GM19452 (cell line): Measurements from ENCODE around the gene AFAP1.

ENCODE experiments used
- ATAC-seq: cut with Tn5 transposase; IDR thresholded peaks from one replicate; pipeline ENCODE4 v1.9.1; 2021; ENCODE audit not compliant: unreplicated experiment

The AFAP1 gene

DNA sequence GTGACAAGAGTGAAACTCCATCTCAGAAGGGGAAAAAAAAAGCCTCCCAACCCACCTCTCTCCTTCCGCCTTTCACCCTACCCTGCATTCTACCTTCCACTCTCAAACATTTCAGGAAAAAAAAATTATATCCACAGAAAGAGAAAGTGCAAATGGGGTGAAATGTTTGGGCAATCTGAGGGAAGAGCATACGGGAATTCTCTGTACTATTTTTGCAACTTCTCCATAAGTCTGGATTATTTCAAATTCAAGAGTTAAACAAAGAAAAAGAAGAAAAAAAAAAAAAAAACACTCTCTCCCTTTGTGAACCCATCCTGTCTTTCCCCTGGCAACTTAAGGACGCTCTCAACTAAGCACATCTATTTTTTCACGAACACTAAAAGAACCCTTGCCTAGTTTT is 41.3 kb downstream of the AFAP1 start:
- no peak for ATAC-seq

DNA sequence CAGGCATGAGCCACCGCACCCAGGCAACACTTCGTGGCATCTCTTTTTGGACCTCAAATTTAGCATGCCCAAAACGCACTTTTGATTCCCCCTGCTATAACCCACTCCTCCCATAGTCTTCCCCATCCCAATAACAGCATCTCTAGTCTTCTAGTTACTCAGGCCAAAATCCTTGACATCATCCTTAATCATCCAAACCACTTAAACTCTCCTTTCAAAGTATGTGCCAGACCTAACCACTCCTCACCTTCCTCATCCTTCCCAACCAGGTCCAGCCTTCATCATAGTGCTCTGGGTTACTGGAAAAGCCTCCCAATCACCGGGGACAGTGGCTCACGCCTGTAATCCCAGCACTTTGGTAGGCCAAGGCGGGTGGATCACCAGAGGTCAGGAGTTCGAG is 41.9 kb downstream of the AFAP1 start:
- ATAC-seq = no peak

DNA sequence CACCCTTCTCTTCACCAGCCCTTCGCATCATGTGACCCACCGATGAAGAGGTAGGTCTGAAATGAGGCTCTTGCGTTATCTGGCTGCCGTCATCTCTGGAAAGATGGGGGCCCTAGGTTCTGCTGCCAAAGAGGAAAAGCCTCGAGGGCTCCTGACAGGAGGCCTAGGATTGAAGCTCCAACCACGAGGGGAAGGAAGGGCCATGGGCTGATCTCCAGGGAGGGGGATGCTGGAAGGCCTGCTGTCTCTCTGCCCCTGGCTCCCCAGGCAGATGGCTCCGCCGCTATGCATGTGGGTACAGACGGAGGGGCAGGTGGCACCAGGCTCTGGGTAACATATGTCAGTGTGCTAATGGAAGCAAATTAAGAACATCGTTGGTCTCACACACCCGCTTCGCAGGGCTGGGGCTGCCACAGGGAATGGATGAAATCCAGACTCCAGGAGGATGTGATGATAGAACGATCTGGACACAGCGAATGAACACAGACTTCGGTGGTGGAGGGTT is 44.9 kb downstream of the AFAP1 start:
- ATAC-seq = no peak

DNA sequence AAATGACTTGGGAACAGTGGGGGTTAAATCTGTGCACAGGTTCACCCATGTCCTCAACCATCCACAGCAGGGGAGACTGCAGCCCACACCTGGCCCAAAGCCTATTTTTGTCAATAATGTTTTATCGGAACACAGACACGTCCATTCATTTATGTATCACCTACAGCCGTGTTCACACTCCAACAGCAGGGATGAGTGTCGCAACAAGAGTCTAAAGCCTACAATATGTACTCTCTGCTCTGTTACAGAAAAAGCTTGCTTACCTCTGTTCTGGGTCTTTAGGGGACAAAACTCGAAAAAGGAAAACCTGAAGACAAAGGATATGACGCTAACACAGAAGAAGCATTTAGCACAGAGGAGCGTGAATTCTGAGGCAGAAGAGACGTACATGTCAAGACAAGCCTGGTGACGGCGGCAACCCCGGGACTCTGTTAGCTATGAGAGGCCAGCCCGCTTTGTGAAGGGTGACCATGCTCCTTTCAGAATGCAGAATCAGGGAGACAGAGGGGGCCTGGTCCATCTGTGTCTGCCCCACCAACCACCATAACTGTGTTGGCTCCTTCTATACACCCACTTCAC is 45.5 kb downstream of the AFAP1 start:
- ATAC-seq = no peak

DNA sequence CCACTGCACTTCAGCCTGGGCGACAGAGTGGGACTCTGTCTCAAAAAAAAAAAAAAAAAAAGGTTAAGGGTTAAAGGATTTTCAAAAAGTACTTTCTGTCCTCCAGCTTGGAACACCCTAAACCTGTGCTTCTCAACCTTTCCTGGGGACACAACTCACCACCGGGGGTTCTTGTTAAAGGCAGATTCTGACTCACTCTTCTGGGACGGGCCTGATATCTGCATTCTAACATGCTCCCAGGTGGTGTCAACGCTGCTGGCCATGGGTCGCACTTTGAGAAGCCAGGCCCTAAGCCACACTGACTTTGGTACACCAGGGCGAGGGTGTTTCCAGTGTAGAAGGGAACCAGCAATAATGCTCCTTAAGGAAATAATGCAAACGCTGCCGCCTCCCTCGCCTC is 46.1 kb downstream of the AFAP1 start:
- no peak for ATAC-seq

DNA sequence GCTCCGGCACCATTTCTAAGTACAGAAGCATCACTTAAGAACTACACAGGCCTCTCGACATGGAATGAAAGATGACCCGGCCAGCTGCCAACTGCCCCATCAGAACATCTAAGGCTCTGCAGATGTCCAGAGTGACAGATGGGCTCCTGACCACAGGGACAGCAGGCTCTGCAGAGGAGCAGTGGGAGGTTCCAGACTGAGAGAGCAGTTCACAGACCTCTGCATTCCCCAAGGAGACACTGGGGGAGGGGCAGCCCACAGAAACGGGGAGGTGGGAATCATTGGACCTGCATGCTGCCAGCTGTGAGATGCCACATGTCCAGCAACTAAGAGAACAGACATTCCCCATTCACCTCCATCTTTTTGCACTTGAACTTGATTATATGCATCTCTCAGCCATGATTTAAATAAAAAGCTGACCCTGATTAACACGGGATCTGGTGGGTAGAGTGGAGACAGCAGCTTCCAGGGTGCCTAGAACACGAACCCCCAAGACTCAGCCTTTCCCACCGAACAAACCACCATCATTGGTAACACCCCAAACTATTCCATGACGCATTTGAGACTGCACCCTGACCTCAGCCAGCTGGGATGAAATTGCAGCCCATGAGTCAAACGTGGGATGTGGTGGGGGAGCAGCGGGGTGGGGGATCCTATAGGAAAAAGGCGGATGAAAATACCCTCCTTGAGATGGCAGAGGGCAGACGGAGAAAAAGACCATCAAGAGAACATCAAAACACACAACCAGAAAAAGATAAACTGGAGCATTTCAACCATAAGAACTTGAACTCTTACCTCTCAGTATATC is 47.2 kb downstream of the AFAP1 start:
- no peak for ATAC-seq

DNA sequence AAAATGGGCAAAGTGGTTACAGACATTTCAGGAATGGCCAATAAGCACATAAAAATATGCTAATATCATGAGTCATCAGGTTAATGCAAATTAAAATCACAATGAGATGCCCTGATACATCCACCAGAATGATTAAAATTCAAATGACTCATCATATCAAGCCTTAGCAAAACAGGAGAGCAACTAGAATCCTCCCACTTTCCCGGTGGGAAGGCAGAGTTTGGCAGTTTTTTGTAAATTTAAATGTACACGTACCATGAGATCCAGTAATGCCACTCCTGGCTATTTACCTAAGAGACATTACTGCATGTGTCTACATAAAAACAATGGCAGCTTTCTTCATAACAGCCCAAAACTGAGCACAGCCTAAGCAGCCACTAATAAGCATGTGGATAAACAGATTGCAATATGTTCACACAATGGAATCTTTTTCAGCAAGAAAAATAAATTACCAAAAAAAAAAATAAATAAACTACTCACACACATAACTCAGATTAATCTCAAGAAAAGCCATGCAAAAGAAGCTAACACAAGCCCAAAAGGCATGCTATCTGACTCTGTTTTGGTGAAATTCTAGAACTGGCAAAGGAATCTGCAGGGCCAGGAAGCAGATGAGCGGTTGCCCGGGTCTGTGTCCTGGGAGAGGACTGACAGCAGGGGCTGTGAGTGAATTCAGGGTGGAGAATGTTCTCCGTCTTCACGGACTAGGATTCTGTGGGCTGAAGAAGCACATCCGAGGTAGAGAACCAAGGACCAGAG is 48.8 kb downstream of the AFAP1 start:
- no peak for ATAC-seq

DNA sequence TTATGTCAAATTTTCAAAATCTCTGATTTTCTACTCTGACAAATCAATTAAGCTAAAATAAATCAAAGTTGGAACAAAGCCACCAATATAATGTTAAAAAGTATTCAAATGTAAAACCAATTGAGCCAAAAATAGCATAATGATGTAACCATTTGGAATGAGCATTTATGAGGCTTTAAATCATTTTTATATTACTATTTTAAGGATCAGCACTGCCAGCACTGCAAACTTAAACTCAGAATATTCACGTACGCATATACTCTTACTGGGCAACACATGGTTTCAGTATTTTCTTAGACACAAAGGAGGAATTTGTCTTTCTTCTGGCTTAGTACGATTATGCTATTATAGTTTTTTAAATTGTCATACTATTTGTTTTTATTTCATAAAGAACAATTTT is 52.2 kb downstream of the AFAP1 start:
- ATAC-seq = no peak

DNA sequence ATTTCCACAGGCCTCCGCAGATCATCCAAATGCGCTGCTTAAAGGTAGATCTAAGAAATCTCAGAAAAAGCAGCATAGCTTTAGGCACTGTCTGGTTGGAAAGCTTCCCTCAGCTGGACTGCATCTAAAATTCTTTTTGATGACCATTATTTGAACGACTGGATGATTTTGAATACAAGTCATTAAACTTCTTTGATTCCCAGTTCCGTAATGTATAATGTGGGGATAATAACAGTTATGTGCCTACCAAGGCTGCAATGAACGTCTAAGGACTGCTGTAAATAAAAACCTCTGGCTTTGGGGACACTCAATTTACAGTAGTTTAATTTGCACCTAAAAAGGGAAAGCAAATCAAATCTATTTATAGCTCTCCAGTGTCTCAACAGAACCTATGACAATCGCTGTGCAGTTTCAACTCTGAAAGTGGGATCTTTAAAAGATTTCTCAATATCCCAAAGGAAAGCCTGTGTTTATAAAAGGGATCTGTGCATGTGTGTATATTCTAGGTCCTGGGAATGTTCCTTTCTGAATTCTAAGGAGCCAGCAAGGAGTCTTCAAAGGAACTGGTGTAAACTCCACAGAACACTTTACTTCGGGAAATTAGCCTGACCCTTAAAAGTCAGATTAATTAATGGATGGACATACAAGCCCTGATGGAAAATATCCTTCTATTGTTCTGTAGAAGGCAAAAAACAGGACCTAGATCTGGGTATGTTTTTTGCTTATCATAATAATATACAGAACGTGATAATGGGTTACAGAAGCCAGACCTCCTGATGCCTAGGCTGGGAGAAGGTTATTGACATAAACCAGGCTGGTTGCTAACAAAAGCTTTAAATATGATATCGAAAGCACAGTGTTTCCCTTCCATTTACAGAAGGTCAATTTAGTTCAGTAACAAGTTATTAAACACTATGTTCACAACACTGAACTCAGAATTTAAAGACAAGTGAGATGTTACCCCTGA is 53.4 kb downstream of the AFAP1 start:
- no peak for ATAC-seq

DNA sequence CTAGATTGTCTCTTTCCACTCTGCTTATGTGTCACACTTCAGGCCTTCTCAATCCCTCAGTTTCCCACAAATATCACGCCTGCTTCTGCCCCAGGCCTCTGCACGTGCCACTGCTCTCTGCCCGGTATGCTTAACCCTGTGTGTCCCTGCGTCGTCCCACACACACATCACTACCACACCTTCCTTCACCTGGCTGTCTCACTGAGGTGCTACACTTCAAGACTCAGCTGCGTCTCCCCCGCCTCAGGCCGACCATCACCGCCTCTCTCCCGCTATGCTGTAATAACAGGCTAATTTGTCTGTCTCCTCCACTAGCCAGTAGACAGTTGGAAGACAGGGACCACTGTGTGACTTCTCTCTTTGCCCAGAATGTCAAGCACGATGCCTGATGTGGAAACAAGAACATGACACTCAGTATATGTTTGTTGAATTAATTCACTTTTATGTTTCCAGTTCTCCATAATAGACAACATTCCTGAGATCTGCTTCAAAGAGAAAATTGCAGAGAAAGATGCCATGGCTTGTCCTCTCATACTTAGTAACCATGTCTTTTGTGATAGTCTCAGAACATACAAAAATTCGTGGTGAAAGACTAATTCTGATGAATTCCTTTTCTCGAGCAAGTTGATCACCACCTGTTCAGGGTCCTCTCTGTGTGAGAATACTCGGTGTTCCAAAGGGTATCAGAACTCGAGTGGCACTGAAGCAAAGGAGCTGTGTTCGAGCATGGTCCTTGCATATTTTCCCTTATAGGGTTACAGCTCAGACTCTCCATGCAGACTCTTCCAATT is 54.2 kb downstream of the AFAP1 start:
- no peak for ATAC-seq

DNA sequence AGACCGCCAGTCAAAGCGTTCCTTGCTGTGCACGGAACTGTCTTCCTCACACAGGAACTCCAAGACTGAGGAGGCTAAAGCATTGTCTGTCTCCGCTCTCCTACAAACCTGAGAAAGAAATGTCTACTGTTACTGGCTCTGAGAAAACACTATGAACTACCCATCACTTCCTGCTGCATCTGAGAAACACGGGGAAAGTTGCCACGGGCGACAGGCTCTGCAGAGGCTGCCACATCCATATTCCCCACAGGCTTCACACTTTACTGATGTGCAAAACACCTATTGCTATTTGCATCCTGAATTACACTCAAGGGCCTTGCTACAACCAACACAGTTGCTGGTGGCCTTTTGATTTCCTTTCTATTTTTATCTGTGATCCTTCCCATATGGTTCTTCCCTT is 59.0 kb downstream of the AFAP1 start:
- no peak for ATAC-seq

DNA sequence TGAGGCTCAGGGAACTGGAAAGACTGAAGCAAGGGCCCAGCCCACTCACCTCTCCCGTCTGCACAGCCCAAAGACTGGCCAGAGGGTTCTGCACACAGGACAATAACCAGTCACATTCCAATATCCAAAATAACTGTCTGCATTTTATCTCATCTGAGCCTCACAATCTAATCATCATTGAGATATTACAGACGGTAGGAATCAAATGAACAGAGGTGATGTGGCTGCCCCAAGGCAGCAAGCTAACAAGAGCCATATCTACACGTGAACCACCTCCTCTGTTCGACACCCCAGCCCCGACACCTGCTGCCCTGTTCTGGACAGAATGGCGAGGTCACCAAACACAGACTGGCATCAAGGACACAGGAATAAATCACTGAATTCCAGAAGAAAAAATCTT is 60.5 kb downstream of the AFAP1 start:
- ATAC-seq = no peak

DNA sequence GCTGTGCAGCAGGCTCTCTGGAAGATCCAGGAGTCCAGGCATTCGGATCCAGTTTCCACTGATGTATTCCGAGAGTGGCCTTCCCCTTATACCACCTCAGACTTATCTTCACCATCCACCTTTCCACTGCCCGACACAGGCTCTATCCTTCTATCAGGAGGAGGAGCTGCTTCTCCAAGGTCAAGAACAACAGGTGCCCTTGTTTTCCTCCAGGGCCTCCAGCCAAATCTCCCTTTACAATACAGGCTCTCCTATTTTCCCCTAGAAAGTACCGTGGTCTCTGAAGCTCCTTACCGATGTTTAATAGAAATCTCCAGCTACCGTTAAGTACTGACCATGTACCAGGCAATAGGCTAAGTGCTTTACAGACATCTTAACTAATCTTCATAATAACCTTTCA is 61.3 kb downstream of the AFAP1 start:
- no peak for ATAC-seq

DNA sequence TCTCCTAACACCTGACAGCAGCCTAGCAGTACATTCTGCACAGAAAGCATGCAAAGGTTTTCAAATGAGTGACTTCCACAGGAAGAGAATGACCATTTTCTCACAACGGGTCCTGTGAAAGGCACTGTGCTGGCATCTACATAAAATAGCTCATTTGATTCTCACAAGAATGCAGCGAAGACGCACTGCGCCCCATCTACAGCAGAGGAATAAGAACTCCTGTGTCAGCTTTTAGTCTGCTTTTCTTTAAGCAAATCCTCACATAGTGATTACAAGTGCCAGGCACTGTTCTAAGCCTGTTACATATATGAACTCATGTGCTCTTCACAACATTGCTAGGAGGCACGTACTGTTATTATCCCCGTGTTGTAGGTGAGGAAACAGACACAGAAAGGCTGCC is 62.5 kb downstream of the AFAP1 start:
- no peak for ATAC-seq

DNA sequence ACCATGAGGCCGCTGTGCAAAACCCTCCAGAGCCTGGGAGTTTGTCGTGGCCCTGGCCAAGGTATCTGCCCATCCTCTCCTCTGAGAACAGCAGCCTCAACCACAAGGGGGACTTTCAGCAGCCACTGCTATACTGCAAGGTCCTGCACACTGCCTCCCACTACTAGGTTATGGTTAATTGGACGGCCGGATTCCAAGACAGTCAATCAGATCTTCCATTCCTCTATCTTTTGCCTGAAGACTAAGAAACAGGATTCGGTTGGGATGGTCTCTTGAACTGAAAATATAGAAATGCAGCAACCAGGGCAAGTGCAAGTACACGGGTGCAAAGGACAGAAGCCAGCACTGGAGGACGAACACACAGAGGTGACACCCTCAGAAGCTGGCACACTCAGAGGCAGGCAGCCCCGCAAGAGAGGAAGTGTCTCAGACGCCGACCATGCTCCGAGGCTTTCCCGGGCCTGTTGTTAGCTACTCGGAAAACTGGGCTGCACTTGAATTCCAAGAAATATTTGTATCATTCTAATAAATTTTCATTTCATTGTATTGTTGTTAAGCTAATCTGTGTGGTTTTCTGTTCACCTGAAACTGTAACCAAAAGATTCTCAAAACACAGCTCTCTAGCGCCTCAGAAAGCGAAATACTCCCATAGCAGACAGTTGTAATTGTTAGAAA is 63.3 kb downstream of the AFAP1 start:
- no peak for ATAC-seq

DNA sequence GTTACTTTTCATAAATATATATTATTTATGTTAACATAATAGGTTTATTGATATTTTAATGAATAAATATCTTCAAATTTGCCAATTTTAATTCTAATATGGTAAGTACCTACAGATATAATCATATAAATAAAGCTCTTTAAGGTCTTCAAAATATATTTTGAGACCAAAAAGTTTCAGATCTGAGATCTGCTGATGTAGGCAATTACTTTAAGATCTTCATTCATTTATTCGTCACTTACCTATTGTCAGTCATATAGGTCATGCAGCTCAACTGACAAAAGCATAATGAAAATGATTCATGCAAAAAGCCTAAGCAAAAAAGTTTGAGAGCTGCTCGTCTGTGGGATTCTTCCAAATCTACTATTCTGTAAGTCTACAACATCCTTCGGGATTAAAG is 64.8 kb downstream of the AFAP1 start:
- no peak for ATAC-seq

DNA sequence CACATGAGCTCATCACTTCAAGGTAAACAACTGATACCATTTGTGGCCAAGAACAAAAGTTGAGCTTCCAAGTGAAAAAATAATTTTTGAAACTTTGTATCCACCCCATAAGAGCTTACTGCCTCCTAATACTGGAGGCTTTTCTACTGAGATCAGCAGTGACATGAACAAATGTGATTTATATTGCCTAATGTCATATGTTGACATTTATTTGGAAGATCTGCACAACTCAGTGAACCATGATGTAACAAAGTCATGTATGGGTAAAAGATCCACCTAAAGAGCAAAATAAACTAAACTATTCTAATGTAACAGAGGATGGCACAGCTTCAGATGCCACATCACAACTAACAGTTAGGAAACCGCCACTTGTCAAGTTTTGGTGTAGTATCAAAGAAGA is 65.8 kb downstream of the AFAP1 start:
- no peak for ATAC-seq

DNA sequence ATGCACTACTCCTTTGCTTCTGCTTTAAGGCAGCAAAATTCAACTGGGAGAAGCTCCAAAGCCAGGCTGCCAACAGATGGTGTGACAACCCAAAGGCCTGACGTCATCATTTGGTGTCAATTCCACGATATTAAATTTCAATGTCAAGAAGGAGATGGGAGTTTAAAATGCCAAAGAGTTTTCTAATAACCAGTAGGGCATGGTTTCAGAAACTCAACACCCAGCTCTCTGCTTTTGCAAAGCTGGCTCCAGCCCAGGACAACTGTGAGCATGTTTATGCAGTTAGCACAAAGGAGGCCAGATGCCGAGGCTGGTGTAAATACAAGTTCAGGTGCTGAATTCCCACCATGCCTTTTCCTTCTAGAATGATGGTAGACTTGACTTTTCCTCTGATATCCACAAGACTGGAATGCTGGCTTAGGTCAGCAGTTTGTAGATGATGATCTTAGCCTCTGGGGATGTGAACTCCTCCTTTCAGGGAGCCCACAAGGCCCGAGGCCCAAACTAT is 67.3 kb downstream of the AFAP1 start:
- ATAC-seq = no peak

DNA sequence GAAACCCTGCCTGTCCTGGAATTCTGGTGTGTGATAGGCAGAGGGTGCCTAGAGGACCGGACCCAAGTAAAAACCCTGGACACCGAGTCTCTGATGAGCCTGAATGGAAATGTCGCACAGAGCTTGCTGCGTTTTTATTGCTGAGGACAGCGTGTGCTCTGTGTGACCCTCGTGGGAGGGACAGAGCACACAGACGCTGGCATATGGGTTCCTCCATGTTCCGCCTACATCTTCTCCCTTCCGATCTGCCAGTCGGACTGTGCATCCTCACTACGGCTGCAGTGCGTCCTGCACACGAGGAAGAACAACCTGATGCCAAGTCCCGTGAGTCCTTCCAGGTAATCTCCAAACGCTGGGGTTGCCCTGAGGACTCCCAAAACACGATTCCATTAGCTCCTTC is 68.3 kb downstream of the AFAP1 start:
- no peak for ATAC-seq
